Endothelial cell of umbilical vein (primary cell): ENCODE results near the gene TIPIN. TPM values are rescaled to one million over a fixed set of nuclear protein-coding genes. Genes with fewer than 3 reads are reported as not detected.

ENCODE experiments used
- BruUV-seq: library from RNA; stranded (reverse); fragments of 400-500 nt; replicated peaks from 2 replicates; lab custom pipeline; 2021; lab: Mats Ljungman, UMichigan
- CTCF ChIA-PET: fragments of 300-600, 350-600 bp; sonication (Branson Sonifier 250); formaldehyde crosslinking; loops from one replicate; lab custom pipeline; 2021; ENCODE audit warnings: antibody characterized with exemption, inconsistent platforms; lab: Charles Lee
- POLR2A ChIA-PET: fragments of 300-600, 350-600 bp; sonication (Branson Sonifier 250); formaldehyde crosslinking; loops from one replicate; lab custom pipeline; 2021; ENCODE audit warnings: antibody characterized with exemption, inconsistent platforms; lab: Charles Lee
- DNase-seq: peaks from one replicate; pipeline ENCODE4 v3.0.0-alpha.2; 2011; ENCODE audit warnings: low read depth, low spot score
- FAIRE-seq: peaks from 2 replicates; lab custom pipeline; 2011; peaks lifted over from hg19 to GRCh38; lab: Jason Lieb, UNC
- H2AFZ ChIP-seq: 2 replicates; pipeline ENCODE4 v1.6.0; 2012; ENCODE audit warnings: low read depth, low read length, control low read depth, inconsistent platforms
- H3K27ac ChIP-seq: 2 replicates; pipeline ENCODE4 v1.5.1; 2011; ENCODE audit warnings: low read depth, mild to moderate bottlenecking, control low read depth, low read length, moderate library complexity; ENCODE audit not compliant: insufficient read depth
- H3K27me3 ChIP-seq, 2 experiments: 2 replicates each; pipeline versions ENCODE4 v1.6.0 to v1.6.1; 2011; ENCODE audit warnings: low read length in 2 of 2, mixed read lengths in 1 of 2; ENCODE audit not compliant: control insufficient read depth in 2 of 2, insufficient read depth in 2 of 2
- H3K36me3 ChIP-seq, 2 experiments: 2 replicates in 1 of 2; 3 replicates in 1 of 2; pipeline ENCODE4 v1.5.1; 2011; ENCODE audit warnings: low read length in 2 of 2, mild to moderate bottlenecking in 1 of 2, moderate library complexity in 1 of 2; ENCODE audit not compliant: control insufficient read depth in 2 of 2, insufficient read depth in 2 of 2; ENCODE audit errors: extremely low read depth in 1 of 2
- H3K4me1 ChIP-seq: 3 replicates; pipeline ENCODE4 v1.5.1; 2011; ENCODE audit warnings: mild to moderate bottlenecking, low read length; ENCODE audit not compliant: control insufficient read depth, insufficient read depth; ENCODE audit errors: extremely low read depth
- H3K4me2 ChIP-seq: 2 replicates; pipeline ENCODE4 v1.6.1; 2011; ENCODE audit warnings: low read length, control low read depth, mixed read lengths; ENCODE audit not compliant: insufficient read depth
- H3K4me3 ChIP-seq, 3 experiments: fragments of 200-600 bp in 1 of 3; sonication (generic), shearing (Covaris generic) in 1 of 3; replicated peaks in 1 of 3; 2 replicates each; pipeline ENCODE4 v1.5.1; 2011 to 2016; ENCODE audit warnings: control low read depth in 3 of 3, low read length in 3 of 3, mild to moderate bottlenecking in 2 of 3, inconsistent platforms in 1 of 3, low read depth in 1 of 3, moderate library complexity in 1 of 3; ENCODE audit not compliant: insufficient read depth in 1 of 3
- H3K79me2 ChIP-seq: 2 replicates; pipeline ENCODE4 v1.6.0; 2012; ENCODE audit warnings: low read length, inconsistent platforms; ENCODE audit not compliant: control insufficient read depth, insufficient read depth
- H3K9ac ChIP-seq: replicated peaks from 2 replicates; pipeline ENCODE3; 2011; ENCODE audit warnings: low read length, control low read depth; ENCODE audit not compliant: insufficient read depth; ENCODE audit errors: extremely low read depth
- H3K9me1 ChIP-seq: replicated peaks from 3 replicates; pipeline ENCODE4 v1.6.0; 2011; ENCODE audit warnings: mild to moderate bottlenecking, low read length; ENCODE audit not compliant: control insufficient read depth, insufficient read depth; ENCODE audit errors: extremely low read depth
- H3K9me3 ChIP-seq: replicated peaks from 2 replicates; pipeline ENCODE4 v1.5.1; 2012; ENCODE audit warnings: low read length, inconsistent platforms; ENCODE audit not compliant: control insufficient read depth, insufficient read depth
- H4K20me1 ChIP-seq: replicated peaks from 2 replicates; pipeline ENCODE3; 2011; ENCODE audit warnings: mild to moderate bottlenecking, low read length; ENCODE audit not compliant: control insufficient read depth, insufficient read depth; ENCODE audit errors: extremely low read depth
- MYC ChIP-seq: IDR thresholded peaks from one replicate; pipeline ENCODE4 v1.6.1; 2011; ENCODE audit warnings: mild to moderate bottlenecking, low read depth, low read length
- dilution Hi-C: fragments of 300-500 bp; cut with MboI; formaldehyde crosslinking; loops from one replicate; pipeline ENCODE4 v1.15.0; 2019; ENCODE audit warnings: low sequenced_read_pairs; ENCODE audit not compliant: extremely low pct_ligation_motif_present
- intact Hi-C: fragments of 100-400 bp; cut with micrococcal nuclease; formaldehyde crosslinking; loops from one replicate; pipeline ENCODE4 v1.10.0; 2022
- polyA plus RNA-seq, 4 experiments: library from polyadenylated mRNA; depleted of rRNA in 3 of 4; stranded (reverse) in 3 of 4; unstranded in 1 of 4; fragments of >200 nt; gene quantifications; 2 replicates each; pipeline versions ENCODE4 v1.2.1 to v1.2.3, GENCODE V29; 2011 to 2012; ENCODE audit warnings: missing spikeins in 1 of 4
- small RNA-seq: library from RNA; depleted of rRNA; stranded (forward); fragments of <200 nt; gene quantifications from one replicate; pipeline ENCODE3, GENCODE V24; 2012; ENCODE audit warnings: low replicate concordance, low read depth; ENCODE audit not compliant: insufficient read depth, insufficient read length
- total RNA-seq: library from RNA; stranded (reverse); gene quantifications from 2 replicates; pipeline ENCODE4 v1.2.3, GENCODE V29; 2021
- TF ChIP-seq, protein P1 (sequence below), 2 donors: IDR thresholded peaks; 1 replicate in 1 of 2; 2 replicates in 1 of 2; pipeline ENCODE4 v1.5.1; 2011; ENCODE audit warnings: low read length in 2 of 2, mild to moderate bottlenecking in 2 of 2, moderate library complexity in 2 of 2, control low read depth in 1 of 2, inconsistent platforms in 1 of 2, low read depth in 1 of 2; ENCODE audit not compliant: insufficient read depth in 1 of 2; ENCODE audit errors: extremely low read depth in 1 of 2

TIPIN gene
- total and polyA plus RNA-seq, 2 donors (not counting 3 experiments of a cell fraction or from before 2014, with no cell fraction given): 3.6 to 15.4 TPM

- dilution Hi-C loops (no loop called here), intact Hi-C loops (loop anchor here (1.0 to 10.0 kb wide), 3 partner anchors 34 to 373 kb away; partner anchors contain the start of gene MEGF11)
- H3K36me3 ChIP-seq: no peaks in the 10 kb centered on the region
- no peaks in the 10 kb centered on the region for H3K9me1 ChIP-seq
- POLR2A ChIA-PET: no interaction called here
- H3K4me3 ChIP-seq: no peak overlapping the region
- TF ChIP-seq MYC: no peak
- TF ChIP-seq, protein P1, sequence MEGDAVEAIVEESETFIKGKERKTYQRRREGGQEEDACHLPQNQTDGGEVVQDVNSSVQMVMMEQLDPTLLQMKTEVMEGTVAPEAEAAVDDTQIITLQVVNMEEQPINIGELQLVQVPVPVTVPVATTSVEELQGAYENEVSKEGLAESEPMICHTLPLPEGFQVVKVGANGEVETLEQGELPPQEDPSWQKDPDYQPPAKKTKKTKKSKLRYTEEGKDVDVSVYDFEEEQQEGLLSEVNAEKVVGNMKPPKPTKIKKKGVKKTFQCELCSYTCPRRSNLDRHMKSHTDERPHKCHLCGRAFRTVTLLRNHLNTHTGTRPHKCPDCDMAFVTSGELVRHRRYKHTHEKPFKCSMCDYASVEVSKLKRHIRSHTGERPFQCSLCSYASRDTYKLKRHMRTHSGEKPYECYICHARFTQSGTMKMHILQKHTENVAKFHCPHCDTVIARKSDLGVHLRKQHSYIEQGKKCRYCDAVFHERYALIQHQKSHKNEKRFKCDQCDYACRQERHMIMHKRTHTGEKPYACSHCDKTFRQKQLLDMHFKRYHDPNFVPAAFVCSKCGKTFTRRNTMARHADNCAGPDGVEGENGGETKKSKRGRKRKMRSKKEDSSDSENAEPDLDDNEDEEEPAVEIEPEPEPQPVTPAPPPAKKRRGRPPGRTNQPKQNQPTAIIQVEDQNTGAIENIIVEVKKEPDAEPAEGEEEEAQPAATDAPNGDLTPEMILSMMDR (IDR thresholded peaks at IDR 0.05; ENCODE audit: extremely low read depth in 1 of 2, insufficient read depth in 1 of 2, low read depth in 1 of 2, low read length in 2 of 2): peak; percentile 24 to 35
- H3K9me3 ChIP-seq: no peaks in the 10 kb centered on the region
- H3K27me3 ChIP-seq: no peaks in the 10 kb centered on the region
- DNase-seq (peak; percentile 48), FAIRE-seq (peak; percentile 94)
- no peak overlapping the region for H2AFZ ChIP-seq
- H3K4me1 ChIP-seq: peaks cover 1% of the 10 kb centered on the region
- H3K9ac ChIP-seq: no peak overlapping the region
- no peaks in the 10 kb centered on the region for H3K79me2 ChIP-seq
- no peak overlapping the region for H3K27ac ChIP-seq
- BruUV-seq: no TSS peak
- CTCF ChIA-PET: interaction anchor here (0.5 to 2.7 kb wide), 13 partner anchors 8 to 677 kb away, joined by 3 to 16 read pairs (median 4); partner anchors contain the start of genes INTS14 and MEGF11
- no peak overlapping the region for H3K4me2 ChIP-seq
- H4K20me1 ChIP-seq: no peaks in the 10 kb centered on the region
Measured at GRCh38 chr15:66287461-66288057, 68.9 kb downstream of the TIPIN start.

Small RNA genes lying within 50 kb of the gene (small RNA-seq; reads per million reads assigned to genes)
- not detected for gene RF00019
- 13.6 reads per million, percentile 70 among the genes with 10 or more reads in this experiment for gene SCARNA14

Other genes with a start within 250 kb of the TIPIN start
- not detected in 2 replicates for gene MEGF11, start 102.9 kb downstream of the TIPIN start, total RNA-seq
- 0.05 TPM in 1 of 2 replicates, not detected in the other for gene MEGF11, start 102.9 kb downstream of the TIPIN start, polyA plus RNA-seq
- 21.6 and 27.9 TPM in 2 replicates for gene DIS3L, start 63.1 kb downstream of the TIPIN start, total RNA-seq
- 5.1 and 7.8 TPM in 2 replicates for gene DIS3L, start 63.1 kb downstream of the TIPIN start, polyA plus RNA-seq
- 45.1 and 45.5 TPM in 2 replicates for gene MAP2K1, start 30.2 kb upstream of the TIPIN start, total RNA-seq
- 22.3 and 30.9 TPM in 2 replicates for gene MAP2K1, start 30.2 kb upstream of the TIPIN start, polyA plus RNA-seq
- gene SNAPC5, start 141.1 kb upstream of the TIPIN start, total RNA-seq: 13.6 and 17.4 TPM in 2 replicates
- gene SNAPC5, start 141.1 kb upstream of the TIPIN start, polyA plus RNA-seq: 14.5 and 16.0 TPM in 2 replicates
- 2,534 and 2,598 TPM in 2 replicates for gene RPL4, start 148.2 kb upstream of the TIPIN start, total RNA-seq
- 2,896 and 3,530 TPM in 2 replicates for gene RPL4, start 148.2 kb upstream of the TIPIN start, polyA plus RNA-seq
- 28.8 and 29.8 TPM in 2 replicates for gene ZWILCH, start 148.6 kb upstream of the TIPIN start, total RNA-seq
- gene ZWILCH, start 148.6 kb upstream of the TIPIN start, polyA plus RNA-seq: 5.7 and 9.3 TPM in 2 replicates
- not detected in 2 replicates for gene LCTL, start 209.3 kb upstream of the TIPIN start, total RNA-seq
- gene LCTL, start 209.3 kb upstream of the TIPIN start, polyA plus RNA-seq: 0.04 TPM in 1 of 2 replicates, not detected in the other